Frontal cortex (tissue), 4 donors: ENCODE data around the gene RXRB. TPM values are rescaled to one million over a fixed set of nuclear protein-coding genes. Genes with fewer than 3 reads are reported as not detected.

Experiments used
- DNase-seq, 2 donors: peaks; one replicate each; pipeline ENCODE4 v3.0.0; 2012; ENCODE audit warnings: low spot score in 2 of 2
- FAIRE-seq: peaks from 2 replicates; lab custom pipeline; 2012; peaks lifted over from hg19 to GRCh38; lab: Jason Lieb, UNC
- total RNA-seq: library from RNA; depleted of rRNA; stranded (reverse); fragments of >200 nt; gene quantifications from one replicate; pipeline ENCODE4 v1.2.3, GENCODE V29; 2014
- donor health status: control.
- donor health status: control.
- donor health status: control.

RXRB gene
- total RNA-seq, 1 donor from 2014 or later, result 23.2 TPM

- DNase-seq, result peak; percentile 34 to 64
- no peak for FAIRE-seq
Observed at GRCh38 chr6:33213166-33213988, 12.9 kb upstream of the RXRB start.

GRCh38 chr6:33212857-33213165 is 12.3 kb upstream of the RXRB start:
- FAIRE-seq (no peak), DNase-seq (peak in 1 of 2 donors; percentile 22)

GRCh38 chr6:33211666-33212422 is 11.4 kb upstream of the RXRB start:
- FAIRE-seq, result no peak

GRCh38 chr6:33211136-33211535 is 10.7 kb upstream of the RXRB start:
- no peak for FAIRE-seq
- no peak for DNase-seq

More at GRCh38 chr6:33211666-33212422, 11.4 kb upstream of the RXRB start:
- DNase-seq, result no peak

- DNase-seq (no peak), FAIRE-seq (no peak)
Observed at GRCh38 chr6:33209856-33210255, 9.4 kb upstream of the RXRB start.

GRCh38 chr6:33208091-33208967 is 7.9 kb upstream of the RXRB start, which contains the start of gene RING1:
RING1 (plus strand) TSS chr6:33208500; CDS start chr6:33208823, 323 bp downstream.
- FAIRE-seq (no peak), DNase-seq (peak; percentile 98)

- no peak for FAIRE-seq
- peak; percentile 54 to 60 for DNase-seq
Observed at GRCh38 chr6:33207552-33208090, 7.2 kb upstream of the RXRB start.

- FAIRE-seq (no peak), DNase-seq (peak in 1 of 2 donors; percentile 57)
Observed at GRCh38 chr6:33206864-33207551, 6.5 kb upstream of the RXRB start.

- FAIRE-seq (no peak), DNase-seq (no peak)
Observed at GRCh38 chr6:33206027-33206863, 5.8 kb upstream of the RXRB start.

- no peak for FAIRE-seq
- no peak for DNase-seq
Observed at GRCh38 chr6:33205191-33206026, 4.9 kb upstream of the RXRB start.

GRCh38 chr6:33204415-33205190 is 4.1 kb upstream of the RXRB start, which contains the start of gene HSD17B8:
HSD17B8 (plus strand) TSS chr6:33204655; CDS start chr6:33204669, 14 bp downstream.
- DNase-seq (peak; percentile 93 to 96), FAIRE-seq (no peak)

GRCh38 chr6:33204165-33204414 is 3.6 kb upstream of the RXRB start:
- no peak for DNase-seq
- no peak for FAIRE-seq

GRCh38 chr6:33203443-33204164 is 3.1 kb upstream of the RXRB start:
- no peak for FAIRE-seq
- no peak for DNase-seq

- FAIRE-seq (no peak), DNase-seq (no peak)
Observed at GRCh38 chr6:33202799-33203198, 2.3 kb upstream of the RXRB start.

GRCh38 chr6:33201935-33202334 is 1.5 kb upstream of the RXRB start:
- DNase-seq (no peak), FAIRE-seq (no peak)

GRCh38 chr6:33201147-33201545 is 681 bp upstream of the RXRB start:
- DNase-seq (no peak), FAIRE-seq (no peak)
